Prostate gland (tissue), 2 donors: ENCODE results near the gene VWA8. TPM values are rescaled to one million over a fixed set of nuclear protein-coding genes. Genes with fewer than 3 reads are reported as not detected.
"Not testable (repeated sequence)": the region's sequence is repeated elsewhere in the genome, so short reads cannot be mapped to it uniquely, and the experiment has no call there.

Experiments
- DNase-seq: peaks from one replicate; pipeline ENCODE4 v3.0.0-alpha.2; 2019; ENCODE audit warnings: low spot score
- H3K27ac ChIP-seq, 2 donors: fragments of 200-600 bp; sonication (generic); 2 replicates each; pipeline ENCODE4 v1.5.1; 2017 to 2019
- H3K27me3 ChIP-seq: fragments of 200-600 bp; sonication (generic); replicated peaks from 2 replicates; pipeline ENCODE4 v1.5.1; 2019; ENCODE audit not compliant: insufficient read depth
- H3K36me3 ChIP-seq, 2 donors: fragments of 200-600 bp; sonication (generic); 1 replicate in 1 of 2; 2 replicates in 1 of 2; pipeline versions ENCODE4 v1.5.1 to v1.8.1; 2017 to 2019
- H3K4me1 ChIP-seq: fragments of 200-600 bp; sonication (generic); replicated peaks from 2 replicates; pipeline ENCODE4 v1.5.1; 2019
- H3K4me3 ChIP-seq, 2 donors: fragments of 200-600 bp; sonication (generic); 2 replicates each; pipeline ENCODE4 v1.5.1; 2017 to 2019
- H3K9me3 ChIP-seq: fragments of 200-600 bp; sonication (generic); 2 replicates; pipeline ENCODE4 v1.5.1; 2017
- POLR2A ChIP-seq: fragments of 450-650 bp; IDR thresholded peaks from one replicate; pipeline ENCODE4 v1.6.1; 2016; ENCODE audit warnings: antibody characterized with exemption, mild to moderate bottlenecking
- POLR2AphosphoS5 ChIP-seq: sonication (generic); formaldehyde crosslinking; IDR thresholded peaks from one replicate; pipeline ENCODE4 v1.6.1; 2017; ENCODE audit warnings: antibody characterized with exemption
- WGBS: methylation state at CpG from one replicate; pipeline ENCODE4 v1.1.5; 2018; 5-methylcytosine and 5-hydroxymethylcytosine counted together
- intact Hi-C: fragments of 100-400 bp; cut with DNase I; formaldehyde crosslinking; loops from one replicate; pipeline ENCODE4 v1.14.2; 2022
- total RNA-seq, 2 donors: library from RNA; depleted of rRNA; stranded (reverse); fragments of >200 nt; gene quantifications; one replicate each; pipeline ENCODE4 v1.1.0, GENCODE V29; 2016
- TF ChIP-seq, protein P1 (sequence below), 4 experiments: fragments of 200-600 bp in 2 of 4; fragments of 450-650 bp in 2 of 4; sonication (generic) in 2 of 4; IDR thresholded peaks; 1 replicate in 3 of 4; 2 replicates in 1 of 4; pipeline ENCODE4 v1.5.1; 2016 to 2019; ENCODE audit warnings: antibody characterized with exemption in 4 of 4, mild to moderate bottlenecking in 2 of 4, moderate library complexity in 2 of 4

The VWA8 gene
- total RNA-seq, 2 donors from 2014 or later = 18.1 to 21.8 TPM

DNA sequence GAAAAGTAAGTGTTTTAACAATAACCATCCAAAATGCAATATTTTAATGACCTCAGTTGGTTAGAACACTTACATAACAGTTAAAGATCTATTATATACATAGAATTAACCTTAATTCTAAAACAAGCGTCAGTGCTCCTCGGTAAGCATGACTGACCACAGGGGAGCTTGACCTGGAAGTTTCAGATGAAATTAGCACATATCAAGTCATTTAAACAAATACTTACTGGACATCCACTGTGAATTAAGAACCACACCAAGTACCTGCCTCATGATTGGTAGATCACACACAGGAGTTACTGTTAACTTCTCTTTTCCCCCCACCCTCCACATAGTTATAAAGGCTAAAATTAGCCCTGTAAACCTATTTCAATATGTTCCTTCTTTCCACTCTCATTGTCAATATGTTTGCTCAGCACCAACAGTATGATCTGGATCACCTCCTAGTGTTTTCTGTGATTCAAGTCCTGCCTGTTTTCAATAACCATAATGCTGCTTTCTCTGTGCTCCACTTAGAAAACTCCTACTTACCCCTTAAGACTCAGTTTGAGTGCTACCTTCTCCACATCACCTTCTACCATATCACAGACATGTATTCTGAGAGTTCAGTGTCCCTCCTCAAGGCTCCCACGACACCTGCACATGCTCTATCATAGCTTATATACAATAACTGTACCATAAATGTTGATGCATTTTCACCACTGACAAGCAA lies 209.0 kb downstream of the VWA8 start:
- DNase-seq = peak; percentile 22
- 83% methylated on average over 3 of the region's 3 CpGs for WGBS
- intact Hi-C loops = no loop called here

GRCh38 chr13:41751277-41751676 lies 209.6 kb downstream of the VWA8 start:
- Histone ChIP-seq H3K9me3 (no peaks in the 10 kb centered on the region), H3K27me3 (no peaks in the 10 kb centered on the region), H3K36me3 (no peaks in the 10 kb centered on the region), H3K4me1 (no peaks in the 10 kb centered on the region), H3K4me3 (no peak overlapping the region), H3K27ac (peak overlapping the region; percentile 59 to 65)
- DNase-seq = no peak
- TF ChIP-seq, protein P1, sequence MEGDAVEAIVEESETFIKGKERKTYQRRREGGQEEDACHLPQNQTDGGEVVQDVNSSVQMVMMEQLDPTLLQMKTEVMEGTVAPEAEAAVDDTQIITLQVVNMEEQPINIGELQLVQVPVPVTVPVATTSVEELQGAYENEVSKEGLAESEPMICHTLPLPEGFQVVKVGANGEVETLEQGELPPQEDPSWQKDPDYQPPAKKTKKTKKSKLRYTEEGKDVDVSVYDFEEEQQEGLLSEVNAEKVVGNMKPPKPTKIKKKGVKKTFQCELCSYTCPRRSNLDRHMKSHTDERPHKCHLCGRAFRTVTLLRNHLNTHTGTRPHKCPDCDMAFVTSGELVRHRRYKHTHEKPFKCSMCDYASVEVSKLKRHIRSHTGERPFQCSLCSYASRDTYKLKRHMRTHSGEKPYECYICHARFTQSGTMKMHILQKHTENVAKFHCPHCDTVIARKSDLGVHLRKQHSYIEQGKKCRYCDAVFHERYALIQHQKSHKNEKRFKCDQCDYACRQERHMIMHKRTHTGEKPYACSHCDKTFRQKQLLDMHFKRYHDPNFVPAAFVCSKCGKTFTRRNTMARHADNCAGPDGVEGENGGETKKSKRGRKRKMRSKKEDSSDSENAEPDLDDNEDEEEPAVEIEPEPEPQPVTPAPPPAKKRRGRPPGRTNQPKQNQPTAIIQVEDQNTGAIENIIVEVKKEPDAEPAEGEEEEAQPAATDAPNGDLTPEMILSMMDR (IDR thresholded peaks at IDR 0.05) = no peak
- TF ChIP-seq POLR2AphosphoS5 (no peak), POLR2A (no peak)
- intact Hi-C loops = no loop called here
- 74% methylated on average over 2 of the region's 2 CpGs for WGBS

More for the DNA sequence above, 209.0 kb downstream of the VWA8 start:
- no peaks in the 10 kb centered on the region for H3K9me3 ChIP-seq
- no peaks in the 10 kb centered on the region for H3K36me3 ChIP-seq
- no peaks in the 10 kb centered on the region for H3K4me1 ChIP-seq
- no peak overlapping the region for H3K4me3 ChIP-seq
- TF ChIP-seq, protein P1 (IDR thresholded peaks at IDR 0.05) = peak in 1 of 4 experiments; percentile 7
- TF ChIP-seq POLR2AphosphoS5 (peak; percentile 73), POLR2A (no peak)
- H3K27ac ChIP-seq = peak overlapping the region; percentile 59 to 65
- no peaks in the 10 kb centered on the region for H3K27me3 ChIP-seq

GRCh38 chr13:41746259-41746658 lies 214.7 kb downstream of the VWA8 start:
- H3K4me3 ChIP-seq = no peak overlapping the region
- DNase-seq = no peak
- intact Hi-C loops = no loop called here
- TF ChIP-seq POLR2AphosphoS5 (no peak), POLR2A (no peak)
- TF ChIP-seq, protein P1 (IDR thresholded peaks at IDR 0.05) = no peak
- H3K4me1 ChIP-seq = no peaks in the 10 kb centered on the region
- H3K27me3 ChIP-seq = no peaks in the 10 kb centered on the region
- WGBS = 89% methylated on average over 2 of the region's 2 CpGs
- H3K36me3 ChIP-seq = no peaks in the 10 kb centered on the region
- no peaks in the 10 kb centered on the region for H3K9me3 ChIP-seq
- no peak overlapping the region for H3K27ac ChIP-seq

- WGBS = 74% methylated on average over 3 of the region's 3 CpGs
- H3K4me1 ChIP-seq, H3K36me3 ChIP-seq, H3K27me3 ChIP-seq, H3K27ac ChIP-seq, H3K4me3 ChIP-seq, intact Hi-C loops, H3K9me3 ChIP-seq, DNase-seq: not testable (repeated sequence)
Measured at GRCh38 chr13:41745496-41745895, 215.4 kb downstream of the VWA8 start.

GRCh38 chr13:41742917-41743552 lies 217.9 kb downstream of the VWA8 start:
- 88% methylated on average over 4 of the region's 4 CpGs for WGBS
- Histone ChIP-seq H3K27me3 (no peaks in the 10 kb centered on the region), H3K4me1 (no peaks in the 10 kb centered on the region), H3K4me3 (no peak overlapping the region), H3K9me3 (no peaks in the 10 kb centered on the region), H3K36me3 (no peaks in the 10 kb centered on the region), H3K27ac (no peak overlapping the region)
- no peak for DNase-seq
- no peak for TF ChIP-seq POLR2AphosphoS5
- intact Hi-C loops = no loop called here

DNA sequence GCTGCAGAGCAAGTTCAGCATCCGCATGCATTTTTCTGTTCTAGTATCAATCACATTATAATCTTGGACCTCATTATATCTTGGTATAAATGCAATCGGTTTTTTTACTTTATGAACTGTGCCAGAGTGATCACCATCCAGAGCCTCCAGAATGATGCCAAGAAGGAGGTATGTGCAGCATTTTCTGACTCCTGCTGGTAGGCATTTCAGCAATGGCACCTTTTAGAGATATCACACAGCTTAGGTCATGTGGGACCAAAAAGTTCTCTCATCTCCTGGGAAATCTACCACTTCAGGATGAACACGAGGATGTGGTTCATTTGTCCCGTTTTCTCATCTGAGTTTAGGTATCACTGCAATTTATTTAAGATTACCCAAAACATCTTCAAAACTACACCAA lies 220.4 kb downstream of the VWA8 start:
- no peaks in the 10 kb centered on the region for H3K27me3 ChIP-seq
- WGBS = 88% methylated on average over 4 of the region's 4 CpGs
- intact Hi-C loops = no loop called here
- no peak for DNase-seq
- H3K27ac ChIP-seq = no peak overlapping the region
- H3K9me3 ChIP-seq = no peaks in the 10 kb centered on the region
- no peaks in the 10 kb centered on the region for H3K36me3 ChIP-seq
- no peak overlapping the region for H3K4me3 ChIP-seq
- TF ChIP-seq, protein P1 (IDR thresholded peaks at IDR 0.05) = no peak
- no peaks in the 10 kb centered on the region for H3K4me1 ChIP-seq
